DMS 273 (cell line): Measurements from ENCODE around the gene DCDC2.
A peak's percentile ranks its signal among the peaks of the same experiment; 100 is the strongest.
"Not testable (repeated sequence)": the region's sequence is repeated elsewhere in the genome, so short reads cannot be mapped to it uniquely, and the experiment has no call there.

Experiments
- DNase-seq: peaks from one replicate; lab custom pipeline; 2025; ENCODE audit not compliant: unreplicated experiment; lab: John Stamatoyannopoulos, UW

Gene DCDC2

GRCh38 chr6:24154121-24154520, 203.7 kb downstream of the DCDC2 start:
- no peak for DNase-seq

GRCh38 chr6:24152014-24152413, 205.8 kb downstream of the DCDC2 start:
- no peak for DNase-seq

- DNase-seq = no peak
Measured at GRCh38 chr6:24149836-24150235, 208.0 kb downstream of the DCDC2 start.

GRCh38 chr6:24149296-24149695, 208.6 kb downstream of the DCDC2 start:
- DNase-seq = no peak

GRCh38 chr6:24148684-24149083, 209.2 kb downstream of the DCDC2 start:
- no peak for DNase-seq

- DNase-seq = no peak
Measured at GRCh38 chr6:24148154-24148570, 209.7 kb downstream of the DCDC2 start.

GRCh38 chr6:24147511-24148153, 210.2 kb downstream of the DCDC2 start:
- DNase-seq = peak; percentile 35

GRCh38 chr6:24146871-24147270, 211.0 kb downstream of the DCDC2 start:
- DNase-seq = no peak

GRCh38 chr6:24145690-24146131, 212.1 kb downstream of the DCDC2 start:
- no peak for DNase-seq

GRCh38 chr6:24142733-24143132, 215.1 kb downstream of the DCDC2 start:
- DNase-seq = not testable (repeated sequence)

GRCh38 chr6:24140591-24140990, 217.3 kb downstream of the DCDC2 start:
- no peak for DNase-seq

GRCh38 chr6:24139639-24140038, 218.2 kb downstream of the DCDC2 start:
- no peak for DNase-seq

- DNase-seq = no peak
Measured at GRCh38 chr6:24139080-24139479, 218.8 kb downstream of the DCDC2 start.

GRCh38 chr6:24131751-24132150, 226.1 kb downstream of the DCDC2 start:
- DNase-seq = no peak

GRCh38 chr6:24127316-24127715, 230.5 kb downstream of the DCDC2 start:
- no peak for DNase-seq

GRCh38 chr6:24126586-24127192, 231.2 kb downstream of the DCDC2 start:
- DNase-seq = peak; percentile 89

- peak; percentile 93 for DNase-seq
Measured at GRCh38 chr6:24125980-24126379, 231.9 kb downstream of the DCDC2 start, which contains the start of gene NRSN1. TSS of gene NRSN1 (plus strand) at chr6:24126215. CDS start at chr6:24134328, 8,113 bp downstream.

GRCh38 chr6:24122139-24122538, 235.7 kb downstream of the DCDC2 start:
- DNase-seq = peak; percentile 68
